HG02884 (cell line): ENCODE measurements around the gene ASB17.
"Not testable (repeated sequence)": the region's sequence is repeated elsewhere in the genome, so short reads cannot be mapped to it uniquely, and the experiment has no call there.

Source experiments
- ATAC-seq: cut with Tn5 transposase; IDR thresholded peaks from one replicate; pipeline ENCODE4 v1.9.1; 2021; ENCODE audit warnings: mild to moderate bottlenecking, moderate library complexity; ENCODE audit not compliant: unreplicated experiment

The ASB17 gene, protein sequence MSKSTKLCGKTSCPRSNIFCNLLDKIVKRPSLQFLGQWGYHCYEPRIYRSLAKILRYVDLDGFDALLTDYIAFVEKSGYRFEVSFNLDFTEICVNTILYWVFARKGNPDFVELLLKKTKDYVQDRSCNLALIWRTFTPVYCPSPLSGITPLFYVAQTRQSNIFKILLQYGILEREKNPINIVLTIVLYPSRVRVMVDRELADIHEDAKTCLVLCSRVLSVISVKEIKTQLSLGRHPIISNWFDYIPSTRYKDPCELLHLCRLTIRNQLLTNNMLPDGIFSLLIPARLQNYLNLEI

DNA sequence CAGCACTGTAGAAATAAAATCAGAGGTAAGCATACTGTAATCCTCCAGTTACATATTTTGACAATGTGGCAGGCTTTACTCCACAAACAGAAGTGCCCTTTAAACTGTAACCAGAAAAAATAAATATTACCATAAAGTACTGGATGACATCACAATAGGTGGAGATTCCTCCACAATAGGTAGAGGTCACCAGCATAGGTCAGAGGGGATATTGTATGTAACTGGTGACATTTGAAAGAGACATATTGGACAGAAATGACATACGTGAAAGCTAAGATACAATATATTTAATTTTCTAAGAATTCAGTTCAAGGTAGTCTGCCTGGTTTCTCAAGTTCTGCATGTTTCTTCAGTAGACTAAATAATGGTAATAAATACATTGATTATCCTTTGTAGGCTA lies at the start of gene ASB17:
ASB17 (minus strand) TSS at position 101 of the 400 bp plus-strand sequence. CDS start 113 bp downstream, outside the sequence.
- ATAC-seq: no peak

DNA sequence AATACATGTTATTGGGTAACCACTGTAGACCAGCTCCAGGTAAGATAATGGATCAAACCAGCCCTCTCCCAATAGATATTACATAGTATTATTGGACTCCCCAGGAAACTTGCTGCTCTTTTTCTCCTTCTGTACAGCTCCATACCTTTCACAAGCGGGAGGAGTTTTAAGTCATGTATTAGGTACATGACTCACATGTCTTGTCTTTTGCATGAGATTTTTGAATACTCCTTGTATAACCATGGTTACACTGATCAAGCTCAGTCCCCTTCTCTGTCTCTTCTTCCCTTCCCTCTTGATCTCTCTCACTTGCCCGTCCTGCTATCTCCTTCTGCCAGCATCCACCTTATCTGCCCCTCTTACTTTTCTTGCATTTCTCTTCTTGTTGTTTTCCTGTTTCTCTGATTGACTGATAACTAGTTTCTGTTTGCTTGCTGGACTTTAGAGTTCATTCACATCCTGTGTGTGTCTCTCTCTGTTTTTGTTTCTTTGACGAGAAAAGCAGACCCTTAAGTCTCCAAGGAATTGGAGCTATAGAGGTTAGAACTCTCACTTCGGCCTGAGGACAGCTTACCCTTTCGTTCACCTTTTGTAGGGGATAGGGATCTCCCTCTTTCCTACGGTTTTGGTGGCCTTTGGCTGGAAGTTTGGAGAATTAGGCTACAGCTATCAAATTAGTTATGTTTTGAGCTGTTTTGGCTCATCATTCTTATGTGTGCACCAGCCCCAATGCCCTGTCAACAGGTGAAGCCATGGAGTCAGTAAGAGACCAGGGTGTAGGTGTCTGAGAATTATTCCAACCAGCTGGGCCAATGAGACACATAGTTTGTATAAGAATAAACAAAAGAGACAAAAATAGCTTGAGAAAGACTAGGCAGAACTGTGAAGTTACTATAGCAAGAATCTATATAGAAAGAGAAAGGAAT lies 49.0 kb upstream of the ASB17 start:
- peak; percentile 43 for ATAC-seq

DNA sequence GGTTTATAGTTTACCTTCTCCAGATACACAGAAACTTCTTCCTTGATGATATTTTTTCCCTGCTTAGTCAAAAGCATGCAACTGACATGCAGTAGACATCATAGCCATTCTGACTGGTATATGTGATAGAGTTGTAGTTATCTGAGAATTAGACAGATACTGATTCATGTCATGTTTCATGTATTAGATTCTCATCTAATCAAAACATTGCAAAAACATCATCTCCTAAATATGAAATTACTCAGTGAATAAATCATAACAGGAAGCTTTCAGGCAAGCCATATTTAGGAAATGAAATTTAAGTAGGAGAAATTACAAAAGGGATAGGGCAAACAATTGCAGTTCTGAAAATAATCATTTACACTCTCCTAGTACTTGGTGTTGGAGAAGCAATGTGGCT lies 38.4 kb upstream of the ASB17 start:
- no peak for ATAC-seq

DNA sequence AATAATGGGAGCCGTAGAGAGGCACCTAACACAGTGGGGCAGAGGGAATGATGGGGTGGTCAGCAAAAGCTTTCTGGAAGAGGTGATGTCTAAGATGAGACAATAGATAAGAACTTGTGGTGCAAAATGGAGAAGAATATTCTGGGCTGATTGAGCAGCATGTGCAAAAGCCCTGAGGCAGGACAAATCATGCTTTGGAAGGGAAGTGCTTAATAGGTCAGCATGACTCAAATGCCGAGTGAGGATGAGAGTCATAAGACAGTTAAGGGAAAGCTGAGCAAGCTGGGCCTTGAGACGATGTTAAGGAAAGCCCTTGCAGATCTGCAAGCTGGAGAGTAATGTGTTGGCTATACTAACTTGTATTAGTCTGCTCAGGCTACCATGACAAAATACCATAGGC lies 37.3 kb upstream of the ASB17 start:
- ATAC-seq: no peak

DNA sequence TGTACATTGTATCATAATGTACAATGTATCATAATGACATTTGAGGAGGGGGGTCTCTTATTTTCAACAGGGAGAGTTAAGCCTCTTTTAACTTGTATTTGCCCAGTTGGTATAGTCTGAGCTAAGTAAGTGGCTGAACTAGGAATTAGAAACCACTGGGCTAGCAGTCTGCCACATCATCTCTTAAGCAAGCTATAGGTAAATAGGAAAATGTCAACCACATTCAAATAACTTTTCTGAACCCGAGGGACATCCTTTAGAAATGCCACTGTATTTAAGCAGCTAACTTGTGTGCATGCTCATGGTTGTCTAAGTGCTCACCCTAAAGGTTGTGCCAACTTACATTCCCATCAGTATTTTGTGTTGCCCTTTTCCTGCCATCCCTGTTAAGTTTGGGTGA lies 35.5 kb upstream of the ASB17 start:
- peak; percentile 45 for ATAC-seq

DNA sequence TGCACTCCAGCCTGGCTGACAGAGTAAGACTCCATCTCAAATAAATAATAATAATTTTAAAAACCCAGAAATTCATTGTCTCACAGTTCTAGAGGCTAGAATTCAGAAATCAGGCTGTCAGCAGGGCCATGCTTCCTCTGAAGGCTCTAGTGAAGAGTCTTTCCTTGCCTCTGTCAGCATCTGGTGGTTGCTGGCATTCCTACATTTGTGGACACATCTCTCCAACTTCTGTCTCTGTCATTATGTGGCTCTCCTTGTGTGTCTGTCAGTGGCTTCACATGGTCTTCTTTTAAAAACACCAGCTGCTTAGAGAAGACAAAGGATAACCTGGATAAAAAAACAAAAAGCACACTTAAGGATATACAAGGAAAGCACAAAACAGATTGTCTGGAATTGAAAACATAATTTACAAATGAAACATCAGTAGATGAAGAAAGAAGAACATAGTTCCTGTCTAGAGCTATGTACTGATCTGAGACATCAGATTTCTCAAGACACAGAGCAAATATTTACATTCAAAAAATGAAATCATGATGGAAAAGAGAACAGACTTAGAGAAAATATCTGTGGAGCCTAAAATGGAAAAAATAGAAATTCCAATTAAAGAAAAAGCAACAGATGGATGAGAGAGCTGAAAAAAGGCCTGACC lies 32.7 kb upstream of the ASB17 start:
- ATAC-seq: no peak

DNA sequence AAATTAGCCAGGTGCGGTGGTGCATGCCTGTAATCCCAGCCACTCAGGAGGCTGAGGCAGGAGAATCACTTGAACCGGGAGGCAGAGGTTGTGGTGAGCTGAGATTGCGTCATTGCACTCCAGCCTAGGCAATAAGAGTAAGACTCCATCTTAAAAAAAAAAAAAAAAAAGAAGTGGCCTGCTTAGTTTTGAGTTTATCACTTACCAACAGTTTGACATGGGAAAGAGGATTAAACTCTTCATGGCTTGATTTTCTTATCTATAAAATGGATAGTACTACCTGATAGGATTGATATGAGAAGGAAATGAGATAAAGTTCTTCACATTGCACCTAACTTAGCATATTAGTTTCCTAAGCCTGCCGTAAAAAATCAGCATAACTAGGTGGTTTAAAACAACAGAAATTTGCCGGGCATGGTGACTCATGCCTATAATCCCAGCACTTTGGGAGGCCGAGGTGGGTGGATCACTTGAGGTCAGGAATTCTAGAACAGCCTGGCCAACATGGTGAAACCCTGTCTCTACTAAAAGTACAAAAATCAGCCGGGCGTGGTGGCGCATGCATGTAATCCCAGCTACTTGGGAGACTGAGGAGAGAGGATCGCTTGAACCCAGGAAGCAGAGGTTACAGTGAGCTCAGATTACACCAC lies 32.0 kb upstream of the ASB17 start:
- not testable (repeated sequence) for ATAC-seq

DNA sequence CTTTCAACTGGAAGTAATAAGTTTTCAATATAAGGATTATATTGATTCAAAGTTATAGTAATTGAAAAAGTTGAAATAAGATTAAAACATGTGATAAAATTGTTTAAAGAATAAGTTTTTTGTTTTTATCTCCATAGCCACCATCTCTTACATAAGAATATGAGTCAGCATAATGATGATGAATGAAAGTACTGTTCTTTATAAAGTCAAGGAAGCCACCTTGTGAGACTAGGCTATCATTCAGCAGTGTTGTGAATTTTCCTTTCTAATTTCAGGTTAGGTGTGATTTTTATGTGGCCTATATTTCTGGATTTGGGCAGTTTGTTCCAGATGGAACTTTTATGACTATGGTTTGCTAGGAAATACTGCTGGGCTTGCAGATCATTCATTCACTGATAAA lies 22.4 kb upstream of the ASB17 start:
- ATAC-seq: no peak

DNA sequence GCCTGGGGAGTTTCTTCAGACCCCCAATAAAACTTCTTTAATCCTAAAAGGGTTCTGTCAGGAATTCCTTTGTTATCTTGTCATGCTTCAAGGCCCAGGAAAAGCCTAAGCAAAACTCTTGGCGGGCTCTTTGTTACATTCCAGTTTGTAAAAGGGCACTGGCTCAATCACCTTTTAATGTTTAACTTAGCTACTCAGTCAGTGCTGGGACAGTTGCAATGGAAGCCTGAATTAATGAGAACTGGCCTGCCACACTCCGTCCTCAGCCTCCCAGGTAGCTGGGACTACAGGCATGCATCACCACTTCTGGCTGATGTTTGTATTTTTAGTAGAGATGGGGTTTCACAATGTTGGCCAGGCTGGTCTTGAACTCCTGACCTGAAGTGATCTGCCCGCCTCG lies 21.3 kb upstream of the ASB17 start:
- ATAC-seq: no peak

DNA sequence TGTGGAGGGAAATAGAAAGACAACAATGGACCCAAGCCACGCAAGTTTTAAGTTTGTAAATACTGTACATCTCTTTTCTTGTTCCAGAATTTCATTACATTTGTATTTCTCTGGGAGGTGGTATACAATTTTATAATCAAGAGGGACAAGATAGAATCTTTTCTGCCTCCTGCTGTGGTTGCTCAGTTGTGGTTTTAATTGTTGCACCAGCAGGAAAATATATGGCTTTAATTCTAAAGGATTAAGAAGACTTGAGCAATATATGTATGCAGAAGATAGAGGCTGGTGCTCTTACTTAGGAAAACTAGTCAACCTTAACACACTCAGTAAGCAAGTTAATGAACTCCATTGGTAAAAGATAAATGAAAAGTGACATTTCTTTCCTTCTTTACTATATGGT lies 19.8 kb upstream of the ASB17 start:
- no peak for ATAC-seq

DNA sequence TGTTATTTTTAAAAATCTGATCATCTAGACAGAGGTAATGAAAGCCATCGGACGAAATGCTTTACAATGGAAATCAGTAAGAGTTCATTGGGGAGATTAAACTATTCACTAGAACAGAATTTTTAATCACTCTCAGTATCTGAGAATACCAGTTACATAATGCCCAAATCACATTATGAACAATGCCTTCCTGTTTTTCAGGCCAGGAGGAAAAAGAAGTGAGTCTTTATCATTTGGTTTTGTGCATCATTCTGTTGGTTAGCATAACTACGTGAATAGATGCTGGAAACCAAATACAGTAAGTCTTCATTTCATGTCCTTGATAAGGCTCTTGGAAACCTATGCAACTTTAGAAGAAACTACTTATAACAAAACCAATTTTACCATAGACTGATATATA lies 18.0 kb upstream of the ASB17 start:
- no peak for ATAC-seq

DNA sequence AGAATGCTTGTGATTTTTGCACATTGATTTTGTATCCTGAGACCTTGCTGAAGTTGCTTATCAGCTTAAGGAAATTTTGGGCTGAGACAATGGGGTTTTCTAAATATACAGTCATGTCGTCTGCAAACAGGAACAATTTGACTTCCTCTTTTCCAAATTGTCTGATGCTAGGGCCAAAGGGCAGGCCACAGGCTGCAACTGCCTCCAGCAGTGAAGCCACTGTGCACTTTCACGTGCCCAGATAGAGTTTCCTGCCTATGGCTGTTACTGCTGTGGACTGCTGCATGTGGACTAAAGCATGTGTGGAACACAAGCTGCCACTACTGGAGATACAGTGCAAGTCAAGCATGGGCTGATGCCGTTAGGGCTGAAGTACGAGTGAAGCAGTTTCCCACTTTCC lies 10.8 kb upstream of the ASB17 start:
- ATAC-seq: peak; percentile 63

DNA sequence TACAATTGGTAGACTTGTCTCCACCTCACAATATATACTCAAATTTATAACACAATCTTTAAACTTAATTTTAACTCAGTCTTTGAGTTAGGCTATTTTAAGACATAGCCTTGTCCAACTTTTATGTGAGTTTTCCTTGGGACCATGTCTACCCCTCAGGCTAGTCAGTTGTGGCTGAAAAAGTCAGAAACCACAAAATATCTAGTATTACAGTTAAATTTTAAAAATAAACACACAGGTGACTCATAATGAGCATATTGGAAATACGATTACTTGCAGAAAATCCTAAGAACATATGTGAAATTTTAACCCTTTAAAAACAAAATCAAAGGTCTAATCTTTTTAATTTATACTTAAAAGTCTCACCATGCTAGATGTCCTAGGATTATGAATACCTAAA lies 4.8 kb upstream of the ASB17 start:
- peak; percentile 74 for ATAC-seq

DNA sequence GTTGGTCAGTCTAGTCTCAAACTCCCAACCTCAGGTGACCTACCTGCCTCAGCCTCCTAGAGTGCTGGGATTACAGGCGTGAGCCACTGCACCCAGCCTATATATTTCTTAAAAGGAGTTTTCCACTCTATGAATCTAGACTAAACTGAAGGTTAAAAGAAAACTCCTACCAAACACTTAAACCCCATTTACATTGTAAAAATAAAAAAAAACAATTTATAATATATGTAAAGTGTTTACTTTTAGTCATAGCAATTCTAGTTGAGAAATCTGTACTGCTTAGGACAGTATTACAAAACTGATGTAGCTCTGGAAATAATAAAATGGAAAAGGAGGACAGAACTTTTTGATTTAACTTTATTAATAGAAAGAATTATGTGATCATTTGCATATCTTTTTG lies 9.5 kb downstream of the ASB17 start:
- ATAC-seq: no peak

DNA sequence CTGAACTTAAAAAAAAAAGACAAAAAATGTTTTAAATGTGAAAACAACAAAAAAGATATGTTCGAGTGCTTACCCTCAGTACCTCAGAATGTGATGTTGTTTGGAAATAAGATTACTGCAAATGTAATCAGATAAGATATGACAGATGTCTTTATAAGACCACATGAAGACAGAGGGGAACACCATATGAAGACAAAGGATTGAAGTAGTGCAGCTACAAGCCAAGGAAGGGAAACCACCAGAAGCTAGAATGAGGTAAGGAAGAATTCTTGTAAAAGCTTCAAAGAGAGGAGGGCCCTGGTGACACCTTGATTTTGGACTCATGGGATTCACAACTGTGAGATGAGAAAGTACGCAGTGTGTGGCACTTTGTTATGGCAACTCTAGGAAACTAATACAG lies 15.4 kb downstream of the ASB17 start:
- ATAC-seq: no peak

DNA sequence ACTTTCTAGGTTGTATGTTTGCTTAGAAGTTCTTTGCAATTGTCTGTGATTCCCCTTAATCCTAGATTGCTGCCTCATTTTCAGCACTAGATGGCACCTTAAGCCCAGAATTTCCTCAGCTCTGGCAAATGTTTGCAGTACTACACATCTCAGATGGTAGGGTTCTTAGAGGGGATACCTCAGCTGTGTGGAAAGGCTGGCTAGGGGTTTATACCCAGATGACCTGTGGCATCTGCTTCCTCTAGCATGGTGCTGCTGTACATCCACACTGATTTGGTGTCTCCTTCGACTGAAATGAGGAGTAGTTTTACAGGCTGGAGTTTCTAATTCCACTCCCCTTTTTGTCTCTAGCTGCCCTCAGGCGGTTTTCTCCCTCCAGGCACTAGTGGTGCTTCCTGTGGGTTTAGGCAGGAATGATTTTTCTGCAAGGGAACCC lies 23.5 kb downstream of the ASB17 start:
- ATAC-seq: peak; percentile 96

DNA sequence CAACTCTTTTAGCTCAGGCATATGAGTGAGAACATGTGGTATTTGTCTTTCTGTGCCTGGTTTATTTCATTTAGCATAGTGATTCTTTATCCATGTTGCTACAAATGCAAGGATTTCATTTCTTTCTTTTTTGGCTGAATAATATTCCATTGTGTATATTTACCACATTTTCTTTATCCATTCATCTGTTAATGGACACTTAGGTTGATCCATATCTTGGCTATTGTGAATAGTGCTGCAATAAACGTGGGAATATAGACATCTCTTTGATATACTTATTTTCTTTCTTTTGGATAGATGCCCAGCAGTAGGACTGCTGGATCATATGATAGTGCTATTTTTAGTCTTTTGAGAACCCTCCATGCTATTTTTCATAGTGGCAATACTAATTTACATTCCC lies 30.8 kb downstream of the ASB17 start:
- no peak for ATAC-seq

DNA sequence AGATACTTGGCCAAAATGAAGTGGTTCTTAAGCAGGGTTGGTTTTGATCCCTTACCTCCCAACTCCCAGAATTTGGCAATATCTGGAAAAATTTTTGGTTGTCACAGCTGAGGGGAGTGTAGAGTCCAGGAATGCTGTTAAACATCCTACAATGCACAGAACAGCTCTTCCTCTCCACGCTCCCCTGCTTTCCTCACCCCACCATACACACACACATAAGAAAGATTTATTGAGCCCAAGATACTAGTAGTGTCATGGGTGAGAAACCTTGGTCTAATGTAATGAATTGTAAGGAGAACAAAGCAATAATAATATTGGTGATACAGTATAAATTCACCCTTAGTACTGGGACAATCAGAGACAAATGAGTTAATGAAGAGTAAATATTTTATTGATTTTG lies 47.8 kb downstream of the ASB17 start:
- no peak for ATAC-seq

DNA sequence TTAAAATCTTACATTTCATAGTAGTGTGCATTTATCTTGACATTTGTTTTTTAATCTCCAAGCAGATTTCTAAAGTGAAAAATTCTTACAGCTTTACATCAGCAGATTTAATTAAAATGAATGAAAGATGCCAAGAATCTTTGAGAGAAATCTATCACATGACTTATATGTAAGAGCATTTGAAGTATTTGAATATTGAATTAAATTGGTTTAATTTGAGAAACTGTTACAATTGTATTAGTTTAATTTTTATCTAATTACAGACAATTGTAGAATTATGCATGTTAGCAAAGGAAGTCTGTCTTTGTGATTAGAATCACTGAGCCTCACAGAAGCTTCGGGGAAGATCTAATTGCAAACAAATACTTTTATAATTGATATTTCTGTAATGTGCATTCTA lies 52.2 kb downstream of the ASB17 start:
- ATAC-seq: no peak

DNA sequence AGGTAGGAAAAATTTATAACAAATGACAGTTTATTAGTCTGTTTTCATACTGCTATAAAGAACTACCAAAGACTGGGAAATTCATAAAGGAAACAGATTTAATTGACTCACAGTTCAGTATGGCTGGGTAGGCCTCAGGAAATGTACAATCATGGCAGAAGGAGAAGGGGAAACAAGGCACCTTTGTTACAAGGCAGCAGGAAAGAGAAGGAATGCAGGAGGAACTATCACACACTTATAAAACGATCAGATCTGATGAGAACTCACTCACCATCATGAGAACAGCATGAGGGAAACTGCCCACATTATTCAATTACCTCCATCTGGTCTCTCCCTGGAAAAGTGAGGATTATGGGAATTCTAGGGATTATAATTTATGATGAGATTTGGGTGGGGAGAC lies 61.3 kb downstream of the ASB17 start:
- no peak for ATAC-seq
